Sigmoid colon (tissue), 7 donors: ENCODE results near the gene NME4. TPM values are rescaled to one million over a fixed set of nuclear protein-coding genes. Genes with fewer than 3 reads are reported as not detected.
"Not testable (repeated sequence)": the region's sequence is repeated elsewhere in the genome, so short reads cannot be mapped to it uniquely, and the experiment has no call there.

Source experiments
- DNase-seq: peaks from one replicate; pipeline ENCODE4 v3.0.0-alpha.2; 2019
- H3K27ac ChIP-seq, 4 donors: fragments of 200-600 bp; sonication (generic); one replicate each; pipeline ENCODE4 v1.5.1; 2016 to 2019; ENCODE audit warnings: mild to moderate bottlenecking in 1 of 4
- H3K27me3 ChIP-seq, 3 donors: fragments of 200-600 bp; sonication (generic); one replicate each; pipeline ENCODE4 v1.5.1; 2019; ENCODE audit warnings: mild to moderate bottlenecking in 1 of 3
- H3K36me3 ChIP-seq, 4 donors: fragments of 200-600 bp; sonication (generic); one replicate each; pipeline ENCODE4 v1.5.1; 2016 to 2019
- H3K4me1 ChIP-seq, 4 donors: fragments of 200-600 bp; sonication (generic); one replicate each; pipeline ENCODE4 v1.5.1; 2017 to 2019
- H3K4me3 ChIP-seq, 4 donors: fragments of 200-600 bp; sonication (generic); one replicate each; pipeline ENCODE4 v1.5.1; 2017 to 2019; ENCODE audit warnings: mild to moderate bottlenecking in 2 of 4, moderate library complexity in 1 of 4
- H3K9me3 ChIP-seq, 4 donors: fragments of 200-600 bp in 3 of 4; sonication (generic) in 3 of 4; one replicate each; pipeline versions ENCODE4 v1.5.1 to v1.6.1; 2013 to 2019
- CTCF ChIP-seq, 4 experiments: fragments of 450-650 bp in 3 of 4; fragments of 200-600 bp in 1 of 4; IDR thresholded peaks; one replicate each; pipeline ENCODE4 v1.5.1; 2016 to 2019; ENCODE audit warnings: antibody characterized with exemption in 4 of 4, mild to moderate bottlenecking in 3 of 4, moderate library complexity in 2 of 4
- EP300 ChIP-seq, 4 donors: sonication (generic); formaldehyde crosslinking; IDR thresholded peaks; one replicate each; pipeline ENCODE4 v1.6.1; 2017; ENCODE audit warnings: antibody characterized with exemption in 4 of 4
- POLR2A ChIP-seq, 2 donors: fragments of 450-650 bp; IDR thresholded peaks; one replicate each; pipeline ENCODE4 v1.6.1; 2016; ENCODE audit warnings: antibody characterized with exemption in 2 of 2, mild to moderate bottlenecking in 2 of 2, moderate library complexity in 2 of 2
- POLR2AphosphoS5 ChIP-seq, 4 donors: sonication (generic); formaldehyde crosslinking; IDR thresholded peaks; one replicate each; pipeline ENCODE4 v1.6.1; 2017; ENCODE audit warnings: antibody characterized with exemption in 4 of 4
- WGBS, 2 donors: extraction: QIAGEN DNeasy Blood & Tissue Kit; methylation state at CpG; one replicate each; pipeline ENCODE4 v1.1.7; 2013; 5-methylcytosine and 5-hydroxymethylcytosine counted together
- intact Hi-C: fragments of 100-400 bp; cut with DNase I; formaldehyde crosslinking; loops from one replicate; pipeline ENCODE4 v1.15.1; 2023
- polyA plus RNA-seq, 3 donors: library from polyadenylated mRNA; stranded (reverse); fragments of 200-250 nt; gene quantifications; one replicate each; pipeline ENCODE4 v1.2.3, GENCODE V29; 2013
- total RNA-seq, 4 donors: library from RNA; depleted of rRNA; stranded (reverse); fragments of >200 nt; gene quantifications; one replicate each; pipeline ENCODE4 v1.1.0, GENCODE V29; 2016
- donor health status: healthy with polysubstance abuse.
- donor health status: Bipolar disorder and iron deficiency.
- donor health status: healthy.

Gene NME4
- total and polyA plus RNA-seq, 7 donors: 39.6 to 281 (median 138) TPM

GRCh38 chr16:359871-360697 lies 36.9 kb upstream of the NME4 start:
- TF ChIP-seq CTCF (IDR thresholded peaks at IDR 0.05) (no peak), EP300 (IDR thresholded peaks at IDR 0.05) (no peak), POLR2AphosphoS5 (IDR thresholded peaks at IDR 0.05) (no peak), POLR2A (IDR thresholded peaks at IDR 0.05) (no peak)
- H3K27ac ChIP-seq: no peak overlapping the region
- no peaks in the 10 kb centered on the region for H3K4me1 ChIP-seq
- no peak for DNase-seq
- peaks cover 0 to 20% (median 13%) of the 10 kb centered on the region in 3 donors for H3K27me3 ChIP-seq
- 91 to 93% methylated on average over 47 of the region's 47 CpGs for WGBS, 2 donors
- H3K36me3 ChIP-seq: no peaks in the 10 kb centered on the region
- H3K9me3 ChIP-seq: no peaks in the 10 kb centered on the region
- intact Hi-C loops: no loop called here
- no peak overlapping the region for H3K4me3 ChIP-seq

GRCh38 chr16:360698-361336 lies 36.2 kb upstream of the NME4 start:
- peaks cover 0 to 20% (median 13%) of the 10 kb centered on the region in 3 donors for H3K27me3 ChIP-seq
- no peak for TF ChIP-seq POLR2AphosphoS5 (IDR thresholded peaks at IDR 0.05)
- no peak for TF ChIP-seq EP300 (IDR thresholded peaks at IDR 0.05)
- no peak for TF ChIP-seq POLR2A (IDR thresholded peaks at IDR 0.05)
- TF ChIP-seq CTCF (IDR thresholded peaks at IDR 0.05): no peak
- H3K27ac ChIP-seq: no peak overlapping the region
- no peak for DNase-seq
- no peaks in the 10 kb centered on the region for H3K36me3 ChIP-seq
- no peaks in the 10 kb centered on the region for H3K4me1 ChIP-seq
- intact Hi-C loops: no loop called here
- H3K4me3 ChIP-seq: no peak overlapping the region
- WGBS, 2 donors: 92 to 94% methylated on average over 47 of the region's 47 CpGs
- no peaks in the 10 kb centered on the region for H3K9me3 ChIP-seq

GRCh38 chr16:361341-361871 lies 35.6 kb upstream of the NME4 start:
- DNase-seq: no peak
- peaks cover 0 to 20% (median 13%) of the 10 kb centered on the region in 3 donors for H3K27me3 ChIP-seq
- 81 to 89% methylated on average over 30 of the region's 30 CpGs for WGBS, 2 donors
- no peak for TF ChIP-seq EP300 (IDR thresholded peaks at IDR 0.05)
- no peak for TF ChIP-seq CTCF (IDR thresholded peaks at IDR 0.05)
- no peak for TF ChIP-seq POLR2A (IDR thresholded peaks at IDR 0.05)
- no peak for TF ChIP-seq POLR2AphosphoS5 (IDR thresholded peaks at IDR 0.05)
- no peaks in the 10 kb centered on the region for H3K9me3 ChIP-seq
- H3K4me1 ChIP-seq: no peaks in the 10 kb centered on the region
- H3K27ac ChIP-seq: no peak overlapping the region
- H3K36me3 ChIP-seq: peaks cover 0 to 2% (median 0%) of the 10 kb centered on the region in 4 donors
- no peak overlapping the region for H3K4me3 ChIP-seq
- intact Hi-C loops: no loop called here

- WGBS, 2 donors: 13 to 33% methylated on average over 30 of the region's 30 CpGs
- no peak overlapping the region for H3K27ac ChIP-seq
- TF ChIP-seq CTCF (IDR thresholded peaks at IDR 0.05) (peak; percentile 21 to 62 (median 57)), POLR2AphosphoS5 (IDR thresholded peaks at IDR 0.05) (no peak), EP300 (IDR thresholded peaks at IDR 0.05) (no peak), POLR2A (IDR thresholded peaks at IDR 0.05) (no peak)
- no peaks in the 10 kb centered on the region for H3K9me3 ChIP-seq
- peak; percentile 85 for DNase-seq
- H3K4me1 ChIP-seq: no peaks in the 10 kb centered on the region
- H3K4me3 ChIP-seq: no peak overlapping the region
- intact Hi-C loops: no loop called here
- peaks cover 2 to 9% (median 6%) of the 10 kb centered on the region in 4 donors for H3K36me3 ChIP-seq
- H3K27me3 ChIP-seq: peaks cover 0 to 20% (median 13%) of the 10 kb centered on the region in 3 donors
Measured at GRCh38 chr16:361872-362701, 34.9 kb upstream of the NME4 start.

- intact Hi-C loops, H3K4me1 ChIP-seq, DNase-seq, H3K4me3 ChIP-seq, H3K27ac ChIP-seq, H3K9me3 ChIP-seq: not testable (repeated sequence)
- Histone ChIP-seq H3K27me3 (peaks cover 0 to 20% (median 13%) of the 10 kb centered on the region in 3 donors), H3K36me3 (peaks cover 5 to 14% (median 10%) of the 10 kb centered on the region in 4 donors)
- WGBS, 2 donors: 82 to 88% methylated on average over 24 of the region's 24 CpGs
Measured at GRCh38 chr16:362702-362999, 34.3 kb upstream of the NME4 start.
